DND-41 (cell line): ENCODE data around the gene STPG2.

Experiments used
- CTCF ChIP-seq: IDR thresholded peaks from 2 replicates; pipeline ENCODE4 v1.5.1; 2012; ENCODE audit warnings: borderline replicate concordance, low read length, moderate library complexity, mild to moderate bottlenecking; ENCODE audit not compliant: poor library complexity, severe bottlenecking; ENCODE audit errors: extremely low read depth
- EZH2 ChIP-seq: IDR thresholded peaks from 3 replicates; pipeline ENCODE4 v1.6.1; 2012; ENCODE audit warnings: borderline replicate concordance, low read depth, mild to moderate bottlenecking, moderate library complexity, low read length, inconsistent platforms; ENCODE audit not compliant: severe bottlenecking

DNA sequence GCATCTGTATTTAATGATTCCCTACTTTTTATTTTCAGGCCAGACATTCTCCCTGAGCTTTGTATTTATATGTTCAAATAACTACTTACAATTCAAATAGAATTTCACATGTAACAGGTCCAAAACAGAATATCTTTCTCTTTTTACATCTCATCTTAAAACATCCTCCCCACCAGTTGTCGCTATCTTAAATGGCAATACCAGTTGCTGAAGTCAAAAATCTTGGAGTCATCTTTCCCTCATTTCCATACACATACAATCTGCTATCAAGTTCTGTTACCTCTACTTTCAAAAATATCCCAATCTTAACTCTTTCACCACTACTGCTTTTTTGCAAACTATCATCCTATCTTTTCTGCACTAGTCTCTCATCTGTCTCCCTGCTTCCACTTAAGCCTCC lies 330.5 kb downstream of the STPG2 start:
- TF ChIP-seq CTCF = no peak
- no peak for TF ChIP-seq EZH2
